ENCODE data around the gene KCNH3.

DNA sequence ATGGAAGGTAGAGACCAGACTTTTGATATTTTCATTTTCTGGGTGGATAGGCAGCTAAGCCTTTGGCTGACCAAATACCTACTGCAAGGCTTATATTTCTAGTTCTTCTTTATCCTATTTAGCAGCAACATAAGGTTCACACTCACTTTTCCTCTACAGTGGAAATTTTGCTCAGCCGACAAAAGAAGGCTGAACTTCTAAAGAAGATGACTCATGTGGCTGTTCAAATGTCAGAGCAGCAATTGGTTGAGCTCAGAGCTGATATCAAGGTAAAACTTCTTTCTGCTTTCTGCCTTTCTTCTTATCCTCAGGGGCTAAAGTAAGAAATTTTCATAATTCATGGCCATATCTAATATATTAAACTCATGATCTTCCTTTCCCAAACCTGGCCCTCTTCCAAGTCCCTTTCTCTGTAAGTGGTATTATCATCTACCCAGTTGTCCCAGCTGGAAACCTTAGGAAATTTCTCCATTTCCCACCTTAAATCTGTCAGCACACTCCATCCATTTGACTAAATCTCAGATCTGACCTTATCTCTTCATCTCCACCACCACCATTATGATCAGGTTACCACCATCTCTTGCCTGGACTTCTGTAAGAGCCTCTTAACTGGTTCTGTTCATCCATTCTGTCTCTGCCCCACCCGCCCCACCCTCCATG lies 19.8 kb upstream of the KCNH3 start:
- no peak for TF ChIP-seq CTCF (IDR thresholded peaks at IDR 0.05; ENCODE audit: insufficient read depth, low read length)
- TF ChIP-seq SPI1 (IDR thresholded peaks at IDR 0.05; ENCODE audit: borderline replicate concordance, low read depth) = no peak
